Astrocyte of the cerebellum (primary cell): Measurements from ENCODE around the gene PDE6B.
A peak's percentile ranks its signal among the peaks of the same experiment; 100 is the strongest.

ENCODE experiments used
- DNase-seq: peaks from one replicate; pipeline ENCODE4 v3.0.0-alpha.2; 2011; ENCODE audit warnings: low read depth
- H3K4me3 ChIP-seq: 2 replicates; pipeline ENCODE4 v1.5.1; 2011; ENCODE audit warnings: mild to moderate bottlenecking, low read depth, low read length, moderate library complexity
- in situ Hi-C: cut with HindIII; loops from 2 replicates; pipeline ENCODE4 v1.10.0; 2017; ENCODE audit warnings: low sequenced_read_pairs
- TF ChIP-seq, protein P1 (sequence below): IDR thresholded peaks from 2 replicates; pipeline ENCODE4 v1.5.1; 2012; ENCODE audit warnings: low read length, low read depth, moderate library complexity, mild to moderate bottlenecking; ENCODE audit errors: missing control alignments

PDE6B gene

DNA sequence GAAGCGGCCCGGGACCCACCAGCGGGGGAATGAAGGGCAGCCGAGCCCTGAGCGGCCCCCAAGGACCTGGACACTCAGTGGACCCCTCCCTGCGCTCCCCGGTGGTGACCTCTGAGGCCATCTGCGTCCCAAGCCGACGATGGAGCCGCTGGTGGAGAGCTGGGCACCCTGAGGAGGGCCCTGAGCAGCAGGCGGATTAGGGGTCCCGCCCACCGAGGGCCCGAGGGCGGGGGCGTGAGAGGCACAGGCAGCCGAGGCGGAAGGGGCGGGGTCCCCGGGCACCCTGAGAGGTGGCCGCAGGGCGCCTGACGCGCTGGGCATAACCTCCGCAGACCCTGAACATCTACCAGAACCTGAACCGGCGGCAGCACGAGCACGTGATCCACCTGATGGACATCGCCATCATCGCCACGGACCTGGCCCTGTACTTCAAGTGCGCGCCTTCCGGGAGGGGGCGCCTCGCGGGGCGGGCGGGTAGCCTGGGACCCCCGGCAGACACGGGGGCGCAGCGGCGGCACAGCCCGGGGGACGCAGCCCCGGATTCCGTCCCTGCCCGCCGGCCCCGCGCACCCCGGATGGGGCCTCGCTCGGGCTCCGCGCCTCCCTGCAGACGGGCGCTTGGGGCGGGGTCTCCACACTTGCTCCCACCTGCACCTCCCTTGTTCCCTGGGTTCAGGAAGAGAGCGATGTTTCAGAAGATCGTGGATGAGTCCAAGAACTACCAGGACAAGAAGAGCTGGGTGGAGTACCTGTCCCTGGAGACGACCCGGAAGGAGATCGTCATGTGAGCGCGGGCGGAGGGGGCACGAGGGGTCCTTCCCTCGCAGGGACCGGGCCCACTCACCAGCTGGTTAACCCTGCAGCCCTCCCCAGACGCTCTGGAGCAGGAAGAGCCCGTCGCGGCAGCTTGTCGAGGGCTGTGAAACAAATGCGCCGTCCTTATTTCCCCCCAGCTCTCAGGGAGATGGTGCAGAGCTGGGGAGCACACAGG, 38.4 kb downstream of the PDE6B start:
- TF ChIP-seq, protein P1, sequence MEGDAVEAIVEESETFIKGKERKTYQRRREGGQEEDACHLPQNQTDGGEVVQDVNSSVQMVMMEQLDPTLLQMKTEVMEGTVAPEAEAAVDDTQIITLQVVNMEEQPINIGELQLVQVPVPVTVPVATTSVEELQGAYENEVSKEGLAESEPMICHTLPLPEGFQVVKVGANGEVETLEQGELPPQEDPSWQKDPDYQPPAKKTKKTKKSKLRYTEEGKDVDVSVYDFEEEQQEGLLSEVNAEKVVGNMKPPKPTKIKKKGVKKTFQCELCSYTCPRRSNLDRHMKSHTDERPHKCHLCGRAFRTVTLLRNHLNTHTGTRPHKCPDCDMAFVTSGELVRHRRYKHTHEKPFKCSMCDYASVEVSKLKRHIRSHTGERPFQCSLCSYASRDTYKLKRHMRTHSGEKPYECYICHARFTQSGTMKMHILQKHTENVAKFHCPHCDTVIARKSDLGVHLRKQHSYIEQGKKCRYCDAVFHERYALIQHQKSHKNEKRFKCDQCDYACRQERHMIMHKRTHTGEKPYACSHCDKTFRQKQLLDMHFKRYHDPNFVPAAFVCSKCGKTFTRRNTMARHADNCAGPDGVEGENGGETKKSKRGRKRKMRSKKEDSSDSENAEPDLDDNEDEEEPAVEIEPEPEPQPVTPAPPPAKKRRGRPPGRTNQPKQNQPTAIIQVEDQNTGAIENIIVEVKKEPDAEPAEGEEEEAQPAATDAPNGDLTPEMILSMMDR: no peak
- DNase-seq: no peak
- in situ Hi-C loops: no loop called here
- H3K4me3 ChIP-seq: peak overlapping the region; percentile 36

DNA sequence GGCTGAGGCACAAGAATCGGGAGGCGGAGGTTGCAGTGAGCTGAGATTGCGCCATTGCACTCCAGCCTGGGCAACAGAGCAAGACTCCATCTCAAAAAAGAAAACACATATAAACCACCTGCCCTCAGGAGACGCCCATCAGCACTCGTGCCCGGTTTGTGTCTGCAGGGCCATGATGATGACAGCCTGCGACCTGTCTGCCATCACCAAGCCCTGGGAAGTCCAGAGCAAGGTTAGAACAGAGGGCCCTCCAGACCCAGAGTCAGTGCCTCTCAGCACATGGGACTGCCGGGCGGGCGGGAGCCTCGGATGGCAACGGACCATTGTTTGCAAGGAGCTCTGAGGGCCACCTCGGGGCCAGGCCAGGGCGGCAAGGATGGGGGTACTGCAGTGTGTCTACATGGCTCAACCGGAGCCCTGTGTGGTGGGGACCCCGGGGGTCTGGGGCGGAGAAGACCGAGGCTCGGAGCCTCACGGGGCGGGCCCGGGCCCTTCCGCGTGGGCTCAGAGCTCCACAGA, 39.4 kb downstream of the PDE6B start:
- no peak overlapping the region for H3K4me3 ChIP-seq
- in situ Hi-C loops: no loop called here
- TF ChIP-seq, protein P1: no peak

GRCh38 chr4:665381-665750, 40.0 kb downstream of the PDE6B start:
- in situ Hi-C loops: no loop called here

More for the DNA sequence above, 39.4 kb downstream of the PDE6B start:
- DNase-seq: no peak

GRCh38 chr4:665751-666435, 40.5 kb downstream of the PDE6B start:
- H3K4me3 ChIP-seq: no peak overlapping the region
- in situ Hi-C loops: no loop called here
- DNase-seq: no peak
- TF ChIP-seq, protein P1: no peak

More at GRCh38 chr4:665381-665750, 40.0 kb downstream of the PDE6B start:
- DNase-seq: no peak
- H3K4me3 ChIP-seq: no peak overlapping the region
- TF ChIP-seq, protein P1: no peak

- in situ Hi-C loops: no loop called here
- TF ChIP-seq, protein P1: no peak
- DNase-seq: no peak
- H3K4me3 ChIP-seq: no peak overlapping the region
These were observed 41.0 kb downstream of the PDE6B start for GRCh38 chr4:666436-666810.

DNA sequence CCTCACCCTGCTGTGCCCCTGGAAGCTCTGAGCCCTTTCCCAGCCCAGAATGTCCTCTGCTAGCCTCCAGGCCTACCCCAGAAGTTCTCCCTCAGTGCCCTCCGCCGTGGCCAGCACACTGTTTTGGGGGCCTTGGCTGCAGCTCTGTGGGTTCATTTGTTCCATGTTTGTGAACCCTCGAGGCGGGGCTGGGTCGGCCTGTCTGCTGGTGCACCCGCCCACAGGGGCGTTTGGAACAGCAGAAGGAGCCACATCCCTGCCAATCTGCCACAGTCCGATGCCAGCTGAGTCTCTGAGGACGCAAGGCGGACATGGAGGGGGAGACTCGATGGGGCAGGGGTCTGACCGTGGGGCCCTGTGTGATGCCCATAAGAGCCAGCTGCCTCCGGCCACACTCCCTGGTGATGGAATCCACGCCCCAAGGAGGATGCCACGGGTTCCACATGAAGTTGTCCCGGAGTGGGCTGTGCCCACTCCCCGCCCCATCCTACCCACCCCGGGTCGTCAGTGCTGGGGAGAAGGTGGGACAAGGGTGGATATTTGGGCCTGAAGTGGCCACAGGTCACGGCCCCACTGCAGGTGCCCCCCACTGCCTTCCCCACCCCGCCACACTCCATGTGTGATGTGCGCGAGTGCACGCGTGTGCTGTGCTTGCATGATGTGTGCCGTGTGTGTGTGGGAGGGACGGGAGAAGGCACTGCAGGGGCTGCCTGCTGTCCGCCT, 41.6 kb downstream of the PDE6B start:
- TF ChIP-seq, protein P1: no peak
- DNase-seq: no peak
- in situ Hi-C loops: no loop called here
- no peak overlapping the region for H3K4me3 ChIP-seq
